CMK (cell line): ENCODE measurements around the gene PHF21B.

Experiments
- DNase-seq: peaks from one replicate; pipeline ENCODE4 v3.0.0-alpha.2; 2010; ENCODE audit warnings: low read depth

PHF21B gene

GRCh38 chr22:44892803-44893730 lies 116.7 kb downstream of the PHF21B start:
- DNase-seq, result no peak

DNA sequence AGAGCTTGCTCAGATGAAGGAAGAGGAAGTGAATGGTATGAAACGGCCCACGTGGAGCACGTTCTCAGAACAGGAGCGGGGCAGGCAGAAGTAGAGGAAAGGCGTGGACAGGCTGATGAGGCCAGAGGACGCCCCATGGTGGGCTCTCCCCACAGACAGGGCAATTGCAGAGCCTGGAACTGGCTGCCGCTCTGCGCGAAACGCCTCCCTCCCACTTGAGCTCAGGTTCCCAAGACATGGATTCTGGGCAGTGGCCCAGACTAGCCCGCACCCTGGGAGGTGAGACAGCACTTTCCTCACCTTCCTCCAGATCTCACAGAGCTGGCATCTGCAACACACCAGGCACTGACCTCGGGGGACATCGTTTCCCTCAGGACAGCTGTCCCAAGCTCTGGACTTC lies 117.6 kb downstream of the PHF21B start:
- no peak for DNase-seq

GRCh38 chr22:44891791-44892190 lies 118.0 kb downstream of the PHF21B start:
- no peak for DNase-seq

DNA sequence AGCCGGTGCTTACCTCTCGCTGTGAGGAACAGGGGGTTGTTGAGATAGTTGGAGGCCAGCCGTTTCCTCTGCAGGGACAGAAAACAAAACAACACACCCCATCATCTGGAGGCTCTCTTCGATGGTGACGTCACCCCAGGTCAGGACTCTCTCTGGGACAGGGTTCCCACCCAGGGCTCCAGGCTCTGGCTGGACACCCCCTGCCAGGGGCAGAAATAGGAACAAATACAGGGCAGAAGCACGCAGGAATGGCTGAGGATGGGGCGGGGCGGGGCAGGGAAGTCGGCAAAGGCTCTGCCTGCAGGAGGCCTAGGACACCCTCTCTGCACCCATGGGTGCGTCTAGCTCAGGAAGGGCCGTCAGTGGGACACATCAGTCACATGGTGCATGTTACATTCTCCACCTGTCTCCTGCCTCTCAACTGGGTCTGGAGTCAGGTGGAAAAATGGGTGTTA lies 118.5 kb downstream of the PHF21B start:
- no peak for DNase-seq

- DNase-seq, result no peak
Observed at GRCh38 chr22:44890416-44891292, 119.2 kb downstream of the PHF21B start.

- no peak for DNase-seq
Observed at GRCh38 chr22:44889255-44889878, 120.4 kb downstream of the PHF21B start.

GRCh38 chr22:44888491-44889254 lies 121.1 kb downstream of the PHF21B start:
- no peak for DNase-seq

- no peak for DNase-seq
Observed at GRCh38 chr22:44887941-44888366, 121.9 kb downstream of the PHF21B start.

- no peak for DNase-seq
Observed at GRCh38 chr22:44885806-44886360, 123.9 kb downstream of the PHF21B start.

DNA sequence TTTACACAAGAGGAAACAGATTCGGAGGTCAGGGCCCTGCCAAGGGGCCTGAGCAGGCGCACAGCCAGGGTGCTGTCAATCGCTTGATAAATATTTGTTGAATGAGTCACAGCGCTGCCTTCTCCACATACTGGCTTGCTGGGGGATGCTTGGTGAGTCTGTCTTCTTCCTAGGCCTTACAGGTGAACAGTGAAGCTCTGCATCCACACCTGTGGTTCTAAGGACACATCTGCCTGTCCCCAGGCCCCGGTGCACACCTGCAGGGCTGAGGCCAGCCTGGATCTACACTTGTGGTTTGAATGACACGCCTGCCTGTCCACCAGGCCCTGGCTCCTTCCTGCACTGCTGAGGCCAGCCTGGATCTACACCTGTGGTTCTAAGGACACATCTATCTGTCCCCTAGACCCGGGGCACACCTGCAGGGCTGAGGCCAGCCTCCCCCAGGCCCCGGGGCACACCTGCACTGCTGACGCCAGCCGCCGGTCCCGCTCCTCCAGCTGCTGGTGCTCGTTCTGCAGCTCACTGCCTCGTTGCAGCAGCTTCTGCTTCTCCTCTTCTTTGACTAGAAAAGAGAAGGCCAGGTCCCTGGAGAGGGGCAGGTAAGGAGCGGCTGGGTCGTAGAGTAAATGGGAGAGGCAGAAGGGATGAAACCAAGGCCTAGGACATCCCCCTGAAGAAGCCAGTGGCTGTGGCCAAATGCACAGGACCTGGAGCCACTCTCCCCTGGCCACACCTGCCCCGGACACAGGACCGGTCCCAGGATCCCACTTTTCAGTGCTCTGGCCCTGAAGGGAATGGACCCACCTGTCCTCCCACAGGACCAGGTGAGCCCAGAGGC lies 124.6 kb downstream of the PHF21B start:
- DNase-seq, result no peak

GRCh38 chr22:44884562-44884961 lies 125.2 kb downstream of the PHF21B start:
- DNase-seq, result no peak

- no peak for DNase-seq
Observed at GRCh38 chr22:44883011-44883421, 126.8 kb downstream of the PHF21B start.

DNA sequence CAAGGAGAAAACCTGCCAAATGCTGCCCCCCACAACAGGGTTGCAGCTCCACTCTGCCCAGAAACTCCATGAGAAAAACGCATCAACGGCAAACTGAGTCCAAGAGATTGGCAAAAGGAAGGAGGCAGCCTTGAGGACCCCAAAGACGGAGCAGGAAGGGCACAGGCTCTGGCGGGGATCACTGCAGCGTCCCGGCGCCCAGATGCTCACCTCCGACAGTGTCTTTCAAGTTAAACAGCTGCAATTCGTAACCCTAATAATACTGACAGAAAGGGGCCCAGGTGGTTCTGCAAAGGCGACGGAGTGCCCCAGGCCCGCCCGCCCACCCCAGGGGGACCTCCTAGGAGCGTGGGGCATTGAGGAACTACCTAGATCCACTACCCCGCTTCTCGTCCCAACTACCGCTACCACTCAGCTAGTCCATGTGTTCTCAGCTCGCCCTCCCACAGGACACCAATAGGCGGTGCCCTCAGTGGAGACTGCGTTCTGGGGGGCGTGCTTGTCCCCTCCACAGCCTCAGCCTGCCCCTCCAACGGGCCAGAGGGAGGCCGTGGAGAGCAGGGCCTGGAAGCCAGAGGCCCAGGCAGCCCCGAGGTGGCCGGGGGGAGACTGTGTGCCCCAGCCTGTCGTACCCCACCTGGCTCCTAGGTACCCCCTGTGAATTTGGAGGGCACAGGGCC lies 127.4 kb downstream of the PHF21B start:
- DNase-seq, result no peak

- DNase-seq, result no peak
Observed at GRCh38 chr22:44881624-44882023, 128.2 kb downstream of the PHF21B start.

DNA sequence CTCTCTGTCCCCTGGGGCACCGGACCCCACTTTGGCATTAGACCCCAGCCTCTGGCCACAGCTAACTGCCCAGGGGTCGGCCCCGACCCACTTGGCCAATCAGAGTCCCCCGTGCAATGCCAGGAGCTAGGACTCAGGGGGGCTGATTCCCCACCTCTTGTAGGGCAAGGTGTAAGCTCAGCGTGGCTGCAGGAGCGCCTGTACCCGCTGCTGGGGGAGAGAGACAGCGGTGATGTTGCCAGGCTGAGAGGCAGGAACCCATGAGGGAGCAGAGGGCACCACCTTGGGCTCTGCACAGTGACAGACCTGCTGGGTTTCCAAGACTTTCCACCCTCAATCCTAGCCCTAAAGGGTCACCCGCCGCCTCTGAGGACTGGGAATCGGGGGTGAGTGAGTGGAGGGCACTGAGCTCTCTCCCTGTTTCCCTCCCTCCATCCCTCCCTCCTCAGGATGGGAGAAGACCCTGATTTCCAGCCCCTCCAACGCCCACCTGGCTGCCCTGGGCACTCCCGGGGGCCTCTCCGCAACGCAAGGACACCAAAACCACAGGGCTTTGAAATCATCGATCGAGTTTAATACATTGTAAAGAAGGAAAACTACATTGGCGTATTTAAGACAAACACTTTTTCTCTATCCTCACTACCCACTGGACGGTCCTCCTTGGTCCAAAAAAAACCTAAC lies 129.1 kb downstream of the PHF21B start:
- DNase-seq, result no peak

- DNase-seq, result no peak
Observed at GRCh38 chr22:44879301-44879680, 130.5 kb downstream of the PHF21B start.

GRCh38 chr22:44878483-44879300 lies 131.1 kb downstream of the PHF21B start:
- DNase-seq, result no peak

DNA sequence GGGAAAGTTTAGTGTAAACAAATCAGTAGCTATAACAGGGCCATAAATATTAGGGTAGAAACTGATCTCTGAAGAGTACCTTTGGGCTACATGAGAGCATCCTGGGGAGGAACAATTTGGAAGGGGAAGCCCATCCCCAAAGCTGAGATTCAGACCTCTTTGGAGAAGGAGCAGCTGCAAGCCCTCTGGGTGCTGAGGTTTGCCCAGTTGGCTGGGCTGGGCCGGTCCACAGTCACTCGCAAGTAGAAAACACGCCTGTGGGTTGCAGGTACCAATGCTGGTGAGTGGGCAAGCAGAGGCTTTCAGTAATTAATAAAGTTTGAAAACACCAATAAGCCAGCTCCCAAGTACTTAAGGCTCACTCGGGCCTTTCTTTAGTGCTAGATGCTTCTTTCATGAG lies 132.9 kb downstream of the PHF21B start:
- no peak for DNase-seq
